ENCODE measurements around the gene GZMM. TPM values are rescaled to one million over a fixed set of nuclear protein-coding genes. Genes with fewer than 3 reads are reported as not detected.

The GZMM gene
- total RNA-seq, 1 experiment from 2014 or later, result 0.66 TPM

GRCh38 chr19:496112-496665 lies 47.7 kb upstream of the GZMM start, which contains the start of gene MADCAM1:
Gene MADCAM1 (plus strand): TSS chr19:496486. CDS start chr19:496500, 14 bp downstream.
- Histone ChIP-seq H3K4me2 (ENCODE audit: insufficient read depth, insufficient read length, low read length) (peak within 1 kb of the TSS; percentile 48), H2BK5ac (ENCODE audit: insufficient read length, low read length) (no peak within 1 kb of the TSS), H4K20me1 (ENCODE audit: control insufficient read depth, insufficient read depth, insufficient read length) (no peaks in the 10 kb centered on the region), H2BK120ac (ENCODE audit: low read depth, low read length, poor library complexity, severe bottlenecking) (no peak within 1 kb of the TSS), H2AK5ac (ENCODE audit: insufficient read length, low read length) (no peak within 1 kb of the TSS), H2AFZ (ENCODE audit: low read length) (no peak within 1 kb of the TSS), H2BK12ac (ENCODE audit: insufficient read length, low read depth, low read length) (no peak within 1 kb of the TSS), H3K27ac (ENCODE audit: insufficient read length, low read depth, low read length) (no peak within 1 kb of the TSS), H3K23me2 (ENCODE audit: insufficient read length, low read depth, low read length, poor library complexity, severe bottlenecking) (peaks cover 9% of the 10 kb centered on the region), H3T11ph (ENCODE audit: low read length) (no peak within 1 kb of the TSS), H3K4ac (ENCODE audit: low read depth, low read length) (no peak within 1 kb of the TSS), H4K91ac (ENCODE audit: insufficient read length, low read depth, low read length) (no peak within 1 kb of the TSS), H3K27me3 (ENCODE audit: insufficient read depth, low read length) (peaks cover 14% of the 10 kb centered on the region; the same call in 1 of the 2 replicates), H4K5ac (ENCODE audit: insufficient read length, low read depth, low read length) (no peak within 1 kb of the TSS), H3K4me1 (ENCODE audit: insufficient read depth, low read length) (no peaks in the 10 kb centered on the region), H4K8ac (replicated peaks; ENCODE audit: insufficient read length, low read depth, low read length) (no peak within 1 kb of the TSS), H3K56ac (ENCODE audit: insufficient read length, low read depth, low read length) (no peak within 1 kb of the TSS), H3K9ac (ENCODE audit: extremely low read depth, insufficient read length, low read length) (no peak within 1 kb of the TSS), H3K79me1 (ENCODE audit: insufficient read depth, low read depth, low read length, poor library complexity, severe bottlenecking) (no peaks in the 10 kb centered on the region), H2BK20ac (ENCODE audit: low read depth, low read length, poor library complexity, severe bottlenecking) (no peak within 1 kb of the TSS), H2BK15ac (ENCODE audit: low read depth, low read length) (no peak within 1 kb of the TSS), H3K23ac (ENCODE audit: insufficient read length, low read depth, low read length) (no peak within 1 kb of the TSS), H3K14ac (ENCODE audit: insufficient read depth, low read length) (no peak within 1 kb of the TSS; the same call in 1 of the 2 replicates), H3K79me2 (ENCODE audit: insufficient read depth, low read length) (no peaks in the 10 kb centered on the region), H3K18ac (ENCODE audit: insufficient read length, low read depth, low read length) (no peak within 1 kb of the TSS), H3K9me3 (ENCODE audit: control insufficient read depth, low read depth, low read length) (no peaks in the 10 kb centered on the region)
- DNase-seq, result peak; percentile 35
- Mint-ChIP-seq H3K9me3 (peaks cover 8 to 10% of the 10 kb centered on the region in 2 experiments; a peak in 4 of 5 replicates), H3K4me1 (peaks cover 0 to 15% of the 10 kb centered on the region in 2 experiments; a peak in 2 of 4 replicates), H3K27me3 (ENCODE audit: low read depth) (peaks cover 52% of the 10 kb centered on the region), H3K27ac (no peak within 1 kb of the TSS; a peak in 1 of 7 replicates), H3K4me3 (peak within 1 kb of the TSS; percentile 37 to 81), H3K36me3 (ENCODE audit: insufficient read depth in 1 of 3, low read depth in 3 of 3) (peaks cover 0 to 2% (median 0%) of the 10 kb centered on the region in 3 experiments; a peak in 2 of 7 replicates)
- no CpG with 5 or more reads among the region's 33 CpGs for WGBS (ENCODE audit: extremely low coverage, insufficient read length, low lambda C conversion rate)
- no peak for TF ChIP-seq CTCF (conservative IDR thresholded peaks at IDR 0.05)
